Keratinocyte (primary cell): Measurements from ENCODE around the gene ALG6. TPM values are rescaled to one million over a fixed set of nuclear protein-coding genes. Genes with fewer than 3 reads are reported as not detected.
"Not testable (repeated sequence)": the region's sequence is repeated elsewhere in the genome, so short reads cannot be mapped to it uniquely, and the experiment has no call there.

Source experiments
- DNase-seq: peaks from one replicate; pipeline ENCODE4 v3.0.0-alpha.2; 2011; ENCODE audit warnings: low read depth, missing footprints, low spot score
- FAIRE-seq: peaks from 2 replicates; lab custom pipeline; 2011; peaks lifted over from hg19 to GRCh38; lab: Jason Lieb, UNC
- H2AFZ ChIP-seq: 2 replicates; pipeline ENCODE4 v1.6.0; 2012; ENCODE audit warnings: low read length, control low read depth, inconsistent platforms; ENCODE audit not compliant: control insufficient read depth
- H3K27ac ChIP-seq: 2 replicates; pipeline ENCODE4 v1.5.1; 2011; ENCODE audit warnings: low read length; ENCODE audit not compliant: control insufficient read depth, insufficient read depth
- H3K27me3 ChIP-seq: 3 replicates; pipeline ENCODE4 v1.6.0; 2011; ENCODE audit warnings: low read length; ENCODE audit not compliant: control insufficient read depth, insufficient read depth; ENCODE audit errors: extremely low read depth
- H3K36me3 ChIP-seq, 2 experiments: 2 replicates in 1 of 2; 3 replicates in 1 of 2; pipeline ENCODE4 v1.5.1; 2011; ENCODE audit warnings: low read length in 2 of 2, mild to moderate bottlenecking in 1 of 2; ENCODE audit not compliant: control insufficient read depth in 2 of 2, insufficient read depth in 2 of 2; ENCODE audit errors: extremely low read depth in 1 of 2
- H3K4me1 ChIP-seq: 3 replicates; pipeline ENCODE4 v1.5.1; 2011; ENCODE audit warnings: low read length; ENCODE audit not compliant: control insufficient read depth, insufficient read depth; ENCODE audit errors: extremely low read depth
- H3K4me2 ChIP-seq: 3 replicates; pipeline ENCODE4 v1.6.0; 2011; ENCODE audit warnings: low read depth, low read length; ENCODE audit not compliant: control insufficient read depth, insufficient read depth; ENCODE audit errors: extremely low read depth
- H3K4me3 ChIP-seq, 3 experiments: fragments of 200-600 bp in 1 of 3; sonication (generic) in 1 of 3; 2 replicates in 2 of 3; 3 replicates in 1 of 3; pipeline ENCODE4 v1.5.1; 2011 to 2016; ENCODE audit warnings: low read length in 3 of 3, mild to moderate bottlenecking in 3 of 3, control low read depth in 2 of 3, inconsistent platforms in 1 of 3, low read depth in 1 of 3, mixed read lengths in 1 of 3, mixed run types in 1 of 3, moderate library complexity in 1 of 3; ENCODE audit not compliant: control insufficient read depth in 2 of 3, insufficient read depth in 2 of 3; ENCODE audit errors: extremely low read depth in 1 of 3
- H3K79me2 ChIP-seq: 2 replicates; pipeline ENCODE4 v1.6.0; 2012; ENCODE audit warnings: low read length; ENCODE audit not compliant: control insufficient read depth, insufficient read depth
- H3K9ac ChIP-seq: 3 replicates; pipeline ENCODE4 v1.6.0; 2011; ENCODE audit warnings: low read length; ENCODE audit not compliant: control insufficient read depth, insufficient read depth; ENCODE audit errors: extremely low read depth
- H3K9me1 ChIP-seq: 3 replicates; pipeline ENCODE4 v1.6.0; 2011; ENCODE audit warnings: low read length; ENCODE audit not compliant: control insufficient read depth, insufficient read depth; ENCODE audit errors: extremely low read depth
- H3K9me3 ChIP-seq: 2 replicates; pipeline ENCODE4 v1.5.1; 2012; ENCODE audit warnings: low read depth, low read length; ENCODE audit not compliant: control insufficient read depth
- H4K20me1 ChIP-seq: 3 replicates; pipeline ENCODE4 v1.6.0; 2011; ENCODE audit warnings: low read length; ENCODE audit not compliant: control insufficient read depth, insufficient read depth; ENCODE audit errors: extremely low read depth
- CTCF ChIP-seq, 3 experiments: IDR thresholded peaks in 1 of 3; conservative IDR thresholded peaks in 1 of 3; optimal IDR thresholded peaks in 1 of 3; 2 replicates in 2 of 3; 3 replicates in 1 of 3; pipeline versions ENCODE3 to v1.5.1; 2011; ENCODE audit warnings: low read length in 3 of 3, mild to moderate bottlenecking in 3 of 3, moderate library complexity in 2 of 3, control low read depth in 1 of 3, inconsistent platforms in 1 of 3; ENCODE audit not compliant: insufficient read depth in 2 of 3; ENCODE audit errors: extremely low read depth in 1 of 3
- EZH2 ChIP-seq: IDR thresholded peaks from one replicate; pipeline ENCODE4 v1.6.1; 2012; ENCODE audit warnings: inconsistent platforms, mild to moderate bottlenecking, low read length, moderate library complexity
- dilution Hi-C: fragments of 300-500 bp; cut with MboI; formaldehyde crosslinking; loops from one replicate; pipeline ENCODE4 v1.7.0; 2020; ENCODE audit warnings: low sequenced_read_pairs; ENCODE audit not compliant: extremely low pct_ligation_motif_present
- polyA plus RNA-seq, 5 experiments: library from polyadenylated mRNA; depleted of rRNA in 3 of 5; stranded (reverse) in 3 of 5; stranded (forward) in 1 of 5; unstranded in 1 of 5; fragments of >200 nt; gene quantifications; 1 replicate in 1 of 5; 2 replicates in 3 of 5; 3 replicates in 1 of 5; pipeline versions ENCODE4 v1.2.1 to v1.2.3, GENCODE V29; 2011 to 2012; ENCODE audit warnings: missing spikeins in 2 of 5, low read depth in 1 of 5, low replicate concordance in 1 of 5

ALG6 gene
- polyA plus RNA-seq, 1 donor (not counting 4 experiments of a cell fraction or from before 2014, with no cell fraction given) = 20.5 TPM

- FAIRE-seq = no peak
- no peaks in the 10 kb centered on the region for H3K9me3 ChIP-seq
- H3K36me3 ChIP-seq = no peaks in the 10 kb centered on the region
- H4K20me1 ChIP-seq = no peaks in the 10 kb centered on the region
- no peak overlapping the region for H3K27ac ChIP-seq
- no peaks in the 10 kb centered on the region for H3K9me1 ChIP-seq
- H2AFZ ChIP-seq = no peak overlapping the region
- no peak overlapping the region for H3K4me2 ChIP-seq
- no peaks in the 10 kb centered on the region for H3K27me3 ChIP-seq
- dilution Hi-C loops = no loop called here
- H3K4me1 ChIP-seq = no peaks in the 10 kb centered on the region
- no peaks in the 10 kb centered on the region for H3K79me2 ChIP-seq
- H3K9ac ChIP-seq = no peak overlapping the region
- no peak for TF ChIP-seq EZH2
- no peak for TF ChIP-seq CTCF (optimal IDR thresholded peaks at IDR 0.05 in 1 of 3, IDR thresholded peaks at IDR 0.05 in 1 of 3, conservative IDR thresholded peaks at IDR 0.05 in 1 of 3; ENCODE audit: extremely low read depth in 1 of 3, insufficient read depth in 2 of 3, low read length in 3 of 3)
- no peak for DNase-seq
- no peak overlapping the region for H3K4me3 ChIP-seq
These were observed 14.7 kb upstream of the ALG6 start for GRCh38 chr1:63352736-63353135.

- H2AFZ ChIP-seq, H3K4me2 ChIP-seq, H3K27me3 ChIP-seq, DNase-seq, H3K4me1 ChIP-seq, FAIRE-seq, H3K4me3 ChIP-seq, H3K36me3 ChIP-seq, H3K9me3 ChIP-seq, H3K9ac ChIP-seq, dilution Hi-C loops, H3K27ac ChIP-seq, H3K9me1 ChIP-seq, H4K20me1 ChIP-seq, H3K79me2 ChIP-seq: not testable (repeated sequence)
These were observed 11.2 kb upstream of the ALG6 start for GRCh38 chr1:63356234-63356633.

- DNase-seq (no peak), FAIRE-seq (no peak)
- H4K20me1 ChIP-seq = no peaks in the 10 kb centered on the region
- H3K4me1 ChIP-seq = no peaks in the 10 kb centered on the region
- H2AFZ ChIP-seq = no peak overlapping the region
- no peak overlapping the region for H3K27ac ChIP-seq
- H3K9me3 ChIP-seq = no peaks in the 10 kb centered on the region
- peaks cover 4% of the 10 kb centered on the region for H3K27me3 ChIP-seq
- H3K79me2 ChIP-seq = no peaks in the 10 kb centered on the region
- no peak overlapping the region for H3K4me3 ChIP-seq
- H3K4me2 ChIP-seq = no peak overlapping the region
- dilution Hi-C loops = no loop called here
- no peak overlapping the region for H3K9ac ChIP-seq
- no peaks in the 10 kb centered on the region for H3K36me3 ChIP-seq
- H3K9me1 ChIP-seq = no peaks in the 10 kb centered on the region
- TF ChIP-seq CTCF (optimal IDR thresholded peaks at IDR 0.05 in 1 of 3, IDR thresholded peaks at IDR 0.05 in 1 of 3, conservative IDR thresholded peaks at IDR 0.05 in 1 of 3; ENCODE audit: extremely low read depth in 1 of 3, insufficient read depth in 2 of 3, low read length in 3 of 3) (no peak), EZH2 (no peak)
These were observed 7.9 kb upstream of the ALG6 start for GRCh38 chr1:63359561-63359960.
